Thymus (tissue), 11 donors: ENCODE measurements around the gene KCP. TPM values are rescaled to one million over a fixed set of nuclear protein-coding genes. Genes with fewer than 3 reads are reported as not detected.

Source experiments
- DNase-seq, 9 donors: peaks; one replicate each; pipeline ENCODE4 v3.0.0-alpha.2; 2013; ENCODE audit warnings: low spot score in 9 of 9, low read depth in 6 of 9, missing footprints in 1 of 9
- H3K27ac ChIP-seq, 2 donors: one replicate each; pipeline ENCODE4 v1.5.1; 2013; ENCODE audit warnings: control low read depth in 1 of 2, low read depth in 1 of 2, low read length in 1 of 2, mild to moderate bottlenecking in 1 of 2, moderate library complexity in 1 of 2
- H3K27me3 ChIP-seq, 2 donors: one replicate each; pipeline ENCODE4 v1.5.1; 2013; ENCODE audit warnings: low read length in 1 of 2; ENCODE audit not compliant: control insufficient read depth in 2 of 2, insufficient read depth in 1 of 2
- H3K36me3 ChIP-seq, 2 donors: one replicate each; pipeline ENCODE4 v1.5.1; 2013; ENCODE audit warnings: low read length in 1 of 2, mild to moderate bottlenecking in 1 of 2, moderate library complexity in 1 of 2; ENCODE audit not compliant: control insufficient read depth in 2 of 2, insufficient read depth in 2 of 2
- H3K4me1 ChIP-seq, 2 donors: one replicate each; pipeline ENCODE4 v1.5.1; 2013; ENCODE audit warnings: low read length in 2 of 2; ENCODE audit not compliant: control insufficient read depth in 2 of 2, insufficient read depth in 2 of 2
- H3K4me3 ChIP-seq, 2 donors: one replicate each; pipeline ENCODE4 v1.5.1; 2013; ENCODE audit warnings: low read length in 2 of 2, control low read depth in 1 of 2, mild to moderate bottlenecking in 1 of 2
- H3K9me3 ChIP-seq, 2 donors: one replicate each; pipeline ENCODE4 v1.5.1; 2013; ENCODE audit warnings: low read length in 1 of 2, mild to moderate bottlenecking in 1 of 2; ENCODE audit not compliant: control insufficient read depth in 2 of 2, insufficient read depth in 1 of 2
- WGBS: extraction: QIAGEN DNeasy Blood & Tissue Kit; methylation state at CpG from one replicate; pipeline ENCODE4 v1.1.7; 2013; 5-methylcytosine and 5-hydroxymethylcytosine counted together
- polyA plus RNA-seq: library from polyadenylated mRNA; stranded (reverse); fragments of 200-250 nt; gene quantifications from one replicate; pipeline ENCODE4 v1.2.3, GENCODE V29; 2013
- total RNA-seq: library from RNA; stranded (reverse); fragments of 120-200 nt; gene quantifications from one replicate; pipeline ENCODE4 v1.2.4, GENCODE V29; 2013
- donor health status: healthy.

Gene KCP
- total and polyA plus RNA-seq, 2 donors: 0.09 to 0.34 TPM

DNA sequence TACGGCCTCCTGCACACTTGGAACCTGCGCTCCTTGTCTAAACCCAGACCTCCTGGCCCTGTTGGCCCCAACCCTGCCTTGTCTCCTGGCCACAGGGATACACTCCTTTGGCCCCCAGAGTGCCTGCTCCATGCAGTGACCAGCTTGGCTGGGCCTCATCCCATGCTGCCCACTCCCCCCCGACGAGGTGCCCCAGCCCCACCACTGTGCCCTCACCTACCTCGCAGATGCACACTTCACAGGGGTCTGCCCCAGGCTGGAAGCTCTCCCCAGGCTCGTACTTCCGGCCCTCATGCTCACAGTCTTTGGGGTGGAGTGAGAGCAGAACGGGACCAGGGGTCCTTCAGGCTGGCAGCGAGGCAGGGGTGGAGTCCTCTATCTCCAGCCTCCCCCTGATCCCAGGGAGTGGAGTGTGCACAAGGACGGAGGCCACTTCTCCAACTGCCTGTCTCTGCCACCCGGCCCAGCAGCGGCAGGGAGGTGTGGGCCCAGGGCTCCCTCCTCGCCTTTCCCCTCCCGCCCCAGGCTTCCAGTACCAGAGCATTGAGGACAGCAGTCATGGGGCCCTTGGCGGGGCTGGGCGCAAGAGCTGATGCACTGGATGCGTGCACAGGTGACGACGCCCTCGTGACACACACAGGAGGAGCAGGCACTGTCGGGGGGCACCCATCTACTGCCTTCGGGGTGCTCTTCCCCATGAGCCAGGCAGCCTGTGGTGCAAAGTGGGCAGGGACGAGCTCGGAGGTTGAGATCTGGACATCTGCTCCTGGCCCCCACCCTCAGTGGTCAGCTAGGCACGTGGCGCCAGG is 25.7 kb downstream of the KCP start:
- Histone ChIP-seq H3K9me3 (peaks cover 0 to 3% of the 10 kb centered on the region in 2 donors), H3K36me3 (no peaks in the 10 kb centered on the region), H3K27me3 (peaks cover 13 to 36% of the 10 kb centered on the region in 2 donors), H3K27ac (no peak overlapping the region), H3K4me3 (no peak overlapping the region), H3K4me1 (no peaks in the 10 kb centered on the region)
- DNase-seq: no peak
- 96% methylated on average over 26 of the region's 26 CpGs for WGBS

- peak in 7 of 9 donors; percentile 39 to 82 (median 65) for DNase-seq
- no peak overlapping the region for H3K27ac ChIP-seq
- H3K4me1 ChIP-seq: no peaks in the 10 kb centered on the region
- peaks cover 0 to 3% of the 10 kb centered on the region in 2 donors for H3K9me3 ChIP-seq
- no peak overlapping the region for H3K4me3 ChIP-seq
- no peaks in the 10 kb centered on the region for H3K36me3 ChIP-seq
- peaks cover 4 to 28% of the 10 kb centered on the region in 2 donors for H3K27me3 ChIP-seq
- 55% methylated on average over 19 of the region's 19 CpGs for WGBS
Observed at GRCh38 chr7:128883622-128884448, 26.7 kb downstream of the KCP start.

DNA sequence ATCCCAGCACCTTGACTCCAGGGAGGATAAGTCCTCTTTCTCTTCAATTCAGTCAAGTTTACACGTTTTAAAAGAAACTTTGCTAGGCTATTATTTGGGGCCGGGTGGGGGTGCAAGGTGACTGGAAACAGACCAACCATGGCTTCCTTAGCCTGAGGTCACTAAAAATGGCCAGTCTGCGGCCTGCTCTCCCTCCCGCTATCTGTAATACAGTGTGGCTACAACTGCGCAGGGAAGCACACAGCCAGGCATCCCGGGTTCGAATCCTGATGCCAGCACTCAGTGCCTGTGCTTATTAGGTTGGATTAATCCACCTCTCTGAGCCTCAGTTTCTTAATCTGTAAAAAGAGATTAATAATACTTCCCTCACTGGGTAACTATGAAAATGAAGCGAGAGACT is 28.4 kb downstream of the KCP start:
- DNase-seq: no peak
- no peaks in the 10 kb centered on the region for H3K36me3 ChIP-seq
- no peak overlapping the region for H3K27ac ChIP-seq
- H3K27me3 ChIP-seq: peaks cover 0 to 17% of the 10 kb centered on the region in 2 donors
- WGBS: 96% methylated on average over 8 of the region's 8 CpGs
- H3K4me1 ChIP-seq: peaks cover 0 to 6% of the 10 kb centered on the region in 2 donors
- H3K9me3 ChIP-seq: peaks cover 0 to 3% of the 10 kb centered on the region in 2 donors
- H3K4me3 ChIP-seq: no peak overlapping the region

DNA sequence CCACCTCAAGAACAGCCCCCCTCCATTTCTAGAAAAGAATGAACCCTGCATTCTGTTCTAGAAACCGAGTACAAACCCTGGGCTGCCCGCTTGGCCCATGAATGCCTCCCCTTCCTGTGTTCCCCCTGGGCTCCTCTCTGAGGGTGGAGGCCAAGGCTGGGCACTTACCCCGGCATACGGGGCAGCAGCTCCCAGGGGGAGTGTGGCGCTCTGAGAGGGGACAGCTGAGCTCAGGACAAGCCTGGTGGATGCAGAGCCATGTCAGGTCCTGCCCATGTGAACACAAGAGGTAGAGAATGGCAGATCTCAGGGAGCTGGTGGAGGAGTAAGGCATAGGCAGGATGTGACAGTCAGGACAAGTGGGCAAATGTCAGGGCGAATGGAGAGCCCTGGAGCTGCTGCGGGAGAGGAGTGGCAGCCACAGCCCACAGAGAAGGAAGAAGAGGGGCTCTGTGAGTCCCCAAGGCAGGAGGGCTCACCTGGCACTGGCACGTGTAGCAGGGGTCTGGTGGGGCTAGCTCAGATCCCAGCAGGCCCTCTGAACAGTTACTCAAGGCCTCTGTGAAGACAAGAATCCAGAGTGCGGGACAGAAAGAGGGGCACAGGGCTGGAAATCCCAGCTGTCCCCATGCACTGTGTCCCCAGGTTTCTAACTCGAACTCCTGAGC is 28.9 kb downstream of the KCP start:
- Histone ChIP-seq H3K36me3 (no peaks in the 10 kb centered on the region), H3K9me3 (peaks cover 0 to 3% of the 10 kb centered on the region in 2 donors), H3K4me1 (peaks cover 0 to 6% of the 10 kb centered on the region in 2 donors), H3K27me3 (peaks cover 0 to 12% of the 10 kb centered on the region in 2 donors), H3K27ac (no peak overlapping the region), H3K4me3 (no peak overlapping the region)
- DNase-seq: no peak
- WGBS: 93% methylated on average over 10 of the region's 10 CpGs

- no peak for DNase-seq
- Histone ChIP-seq H3K36me3 (no peaks in the 10 kb centered on the region), H3K4me3 (no peak overlapping the region), H3K27me3 (peaks cover 0 to 9% of the 10 kb centered on the region in 2 donors), H3K4me1 (peaks cover 0 to 6% of the 10 kb centered on the region in 2 donors), H3K9me3 (peaks cover 0 to 3% of the 10 kb centered on the region in 2 donors), H3K27ac (no peak overlapping the region)
- 92% methylated on average over 11 of the region's 11 CpGs for WGBS
Observed at GRCh38 chr7:128880791-128881457, 29.6 kb downstream of the KCP start.

DNA sequence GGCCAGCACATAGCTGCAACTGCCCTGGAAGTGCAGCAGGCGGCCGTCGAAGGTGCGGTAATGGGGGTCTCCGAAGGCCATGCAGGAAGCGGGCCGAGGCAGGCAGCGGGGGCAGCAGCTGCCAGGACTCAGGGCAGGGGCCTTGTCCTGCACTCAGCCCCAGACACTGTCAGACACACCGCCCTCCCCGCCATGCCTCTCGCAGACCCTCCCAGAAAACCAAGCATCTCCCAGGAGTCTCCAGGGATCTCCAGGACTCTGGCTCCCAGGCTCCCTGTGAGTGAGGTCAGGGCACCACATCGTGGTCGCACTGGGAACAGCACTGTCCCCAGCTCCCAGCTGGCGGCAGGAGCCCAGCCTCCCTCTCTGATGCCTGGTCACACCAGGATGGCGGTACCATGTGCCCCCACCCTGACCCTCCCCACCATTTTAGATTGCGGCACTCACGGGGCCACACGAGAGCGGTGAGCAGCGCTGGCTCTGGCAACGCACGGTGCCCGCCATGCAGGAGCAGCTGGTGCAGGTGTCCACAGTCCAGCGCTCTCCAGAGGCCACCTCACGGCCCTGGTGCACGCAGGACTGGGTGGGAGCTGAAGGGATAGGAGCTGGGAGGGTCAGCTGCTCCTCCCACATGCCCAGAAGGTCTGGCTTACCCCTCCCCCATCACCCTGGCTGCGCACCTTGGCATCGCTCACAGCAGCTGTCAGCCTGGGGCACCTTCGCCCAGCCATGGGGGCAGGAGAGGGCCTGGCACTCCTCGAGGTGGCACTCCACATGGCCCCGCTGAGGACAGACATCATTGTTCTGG is 30.4 kb downstream of the KCP start:
- WGBS: 57% methylated on average over 31 of the region's 31 CpGs
- H3K36me3 ChIP-seq: no peaks in the 10 kb centered on the region
- DNase-seq: peak in 1 of 9 donors; percentile 21
- H3K4me1 ChIP-seq: peaks cover 0 to 6% of the 10 kb centered on the region in 2 donors
- no peak overlapping the region for H3K27ac ChIP-seq
- H3K4me3 ChIP-seq: no peak overlapping the region
- H3K9me3 ChIP-seq: peaks cover 0 to 3% of the 10 kb centered on the region in 2 donors
- H3K27me3 ChIP-seq: peaks cover 0 to 9% of the 10 kb centered on the region in 2 donors

DNA sequence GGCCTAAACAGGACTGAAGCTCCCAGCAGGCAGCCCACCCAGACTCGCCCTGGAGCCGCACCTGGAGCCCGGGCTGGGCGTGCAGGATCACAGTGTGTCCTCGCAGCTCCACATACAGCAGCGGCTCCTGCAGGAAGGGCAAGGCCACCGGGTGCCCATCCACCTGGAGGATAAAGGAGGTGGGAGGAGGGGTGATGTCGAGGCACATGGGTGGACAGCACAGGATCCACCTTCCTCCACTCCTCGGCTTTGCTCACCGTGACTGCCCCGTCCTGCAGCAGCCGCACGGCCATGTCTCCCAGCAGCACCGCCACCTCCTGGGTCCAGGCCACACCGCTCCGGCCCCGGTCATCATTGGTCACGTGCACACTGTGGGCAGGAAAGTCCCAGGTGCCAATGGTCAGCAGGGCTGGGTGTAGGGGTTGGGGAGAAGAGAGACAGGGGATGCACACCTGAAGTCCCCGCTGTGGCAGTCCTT is 31.0 kb downstream of the KCP start:
- no peaks in the 10 kb centered on the region for H3K36me3 ChIP-seq
- no peak overlapping the region for H3K4me3 ChIP-seq
- H3K9me3 ChIP-seq: peaks cover 0 to 3% of the 10 kb centered on the region in 2 donors
- H3K27me3 ChIP-seq: peaks cover 0 to 9% of the 10 kb centered on the region in 2 donors
- peaks cover 0 to 6% of the 10 kb centered on the region in 2 donors for H3K4me1 ChIP-seq
- 93% methylated on average over 19 of the region's 19 CpGs for WGBS
- DNase-seq: no peak
- H3K27ac ChIP-seq: no peak overlapping the region
